ENCODE measurements around the gene HORMAD2.

DNA sequence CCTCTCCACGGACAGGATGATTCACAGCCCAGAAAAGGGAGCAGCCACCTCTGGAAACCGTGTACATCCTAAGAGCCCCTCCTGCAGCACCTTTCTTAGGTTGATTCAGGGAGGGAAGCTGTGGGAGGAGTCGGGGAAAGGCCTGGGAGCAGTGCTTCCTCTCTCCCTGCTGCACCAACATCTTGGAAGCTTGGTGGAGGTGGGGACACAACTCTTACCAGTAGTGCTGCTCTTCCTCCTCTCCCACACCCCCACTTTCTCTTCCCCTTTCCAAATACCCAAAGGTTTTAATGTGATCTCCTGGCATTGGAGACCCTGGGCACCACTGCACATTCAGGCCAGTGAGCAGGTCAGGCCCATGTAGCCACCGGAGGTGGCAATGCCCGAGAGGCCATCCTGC is 46.4 kb upstream of the HORMAD2 start:
- no peak for TF ChIP-seq POLR2A (IDR thresholded peaks at IDR 0.05)
- TF ChIP-seq, protein P1, sequence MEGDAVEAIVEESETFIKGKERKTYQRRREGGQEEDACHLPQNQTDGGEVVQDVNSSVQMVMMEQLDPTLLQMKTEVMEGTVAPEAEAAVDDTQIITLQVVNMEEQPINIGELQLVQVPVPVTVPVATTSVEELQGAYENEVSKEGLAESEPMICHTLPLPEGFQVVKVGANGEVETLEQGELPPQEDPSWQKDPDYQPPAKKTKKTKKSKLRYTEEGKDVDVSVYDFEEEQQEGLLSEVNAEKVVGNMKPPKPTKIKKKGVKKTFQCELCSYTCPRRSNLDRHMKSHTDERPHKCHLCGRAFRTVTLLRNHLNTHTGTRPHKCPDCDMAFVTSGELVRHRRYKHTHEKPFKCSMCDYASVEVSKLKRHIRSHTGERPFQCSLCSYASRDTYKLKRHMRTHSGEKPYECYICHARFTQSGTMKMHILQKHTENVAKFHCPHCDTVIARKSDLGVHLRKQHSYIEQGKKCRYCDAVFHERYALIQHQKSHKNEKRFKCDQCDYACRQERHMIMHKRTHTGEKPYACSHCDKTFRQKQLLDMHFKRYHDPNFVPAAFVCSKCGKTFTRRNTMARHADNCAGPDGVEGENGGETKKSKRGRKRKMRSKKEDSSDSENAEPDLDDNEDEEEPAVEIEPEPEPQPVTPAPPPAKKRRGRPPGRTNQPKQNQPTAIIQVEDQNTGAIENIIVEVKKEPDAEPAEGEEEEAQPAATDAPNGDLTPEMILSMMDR (IDR thresholded peaks at IDR 0.05 in 4 of 5, conservative IDR thresholded peaks at IDR 0.05 in 1 of 5), result no peak

All from gastrocnemius medialis (tissue), 4 donors.